ENCODE measurements around the gene ELANE.
"Not testable (repeated sequence)": the region's sequence is repeated elsewhere in the genome, so short reads cannot be mapped to it uniquely, and the experiment has no call there.

Gene ELANE

DNA sequence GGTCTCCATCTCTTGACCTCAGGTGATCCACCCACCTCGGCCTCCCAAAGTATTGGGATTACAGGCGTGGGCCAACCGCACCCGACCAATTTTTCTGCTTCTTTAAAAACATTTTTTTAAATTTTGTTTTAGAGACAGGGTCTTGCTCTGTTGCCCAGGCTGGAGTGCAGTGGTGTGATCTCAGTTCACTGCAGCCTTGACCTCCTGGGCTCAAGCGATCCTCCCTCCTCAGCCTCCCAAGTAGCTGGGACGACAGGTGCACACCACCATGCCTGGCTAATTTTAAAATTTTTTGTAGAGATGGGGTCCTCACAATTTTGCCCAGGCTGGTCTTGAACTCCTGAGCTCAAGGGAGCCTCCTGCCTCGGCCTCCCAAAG is 9.3 kb upstream of the ELANE start:
- not testable (repeated sequence) for DNase-seq (ENCODE audit: low read depth in 3 of 3)

DNA sequence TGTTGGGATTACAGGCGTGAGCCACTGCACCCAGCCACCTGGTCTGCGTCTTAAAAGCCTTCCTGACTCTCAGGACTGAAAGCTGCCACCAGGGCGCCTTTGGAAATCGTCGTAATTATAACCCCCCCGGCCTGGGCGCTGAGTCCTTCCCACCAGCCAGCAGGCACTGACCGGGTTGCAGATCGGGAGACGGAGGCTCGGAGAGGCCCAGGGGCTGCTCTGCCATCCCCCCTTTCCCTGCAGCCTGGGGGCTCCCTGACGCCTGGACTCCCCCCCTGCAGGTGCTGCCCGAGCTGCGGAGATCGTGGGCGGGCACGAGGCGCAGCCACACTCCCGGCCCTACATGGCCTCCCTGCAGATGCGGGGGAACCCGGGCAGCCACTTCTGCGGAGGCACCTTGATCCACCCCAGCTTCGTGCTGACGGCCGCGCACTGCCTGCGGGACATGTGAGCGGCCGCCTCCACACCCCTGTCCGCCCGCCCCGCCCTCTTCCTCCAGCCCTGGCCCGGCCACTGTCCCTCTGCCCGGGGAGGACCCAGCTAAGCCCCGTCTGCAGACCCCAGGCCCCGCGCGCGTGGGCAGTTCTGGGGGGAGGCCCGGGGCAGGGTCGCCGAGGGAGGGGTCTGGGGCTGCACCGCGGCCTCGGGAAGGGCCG is 8.8 kb upstream of the ELANE start:
- DNase-seq (ENCODE audit: low read depth in 3 of 3): no peak

DNA sequence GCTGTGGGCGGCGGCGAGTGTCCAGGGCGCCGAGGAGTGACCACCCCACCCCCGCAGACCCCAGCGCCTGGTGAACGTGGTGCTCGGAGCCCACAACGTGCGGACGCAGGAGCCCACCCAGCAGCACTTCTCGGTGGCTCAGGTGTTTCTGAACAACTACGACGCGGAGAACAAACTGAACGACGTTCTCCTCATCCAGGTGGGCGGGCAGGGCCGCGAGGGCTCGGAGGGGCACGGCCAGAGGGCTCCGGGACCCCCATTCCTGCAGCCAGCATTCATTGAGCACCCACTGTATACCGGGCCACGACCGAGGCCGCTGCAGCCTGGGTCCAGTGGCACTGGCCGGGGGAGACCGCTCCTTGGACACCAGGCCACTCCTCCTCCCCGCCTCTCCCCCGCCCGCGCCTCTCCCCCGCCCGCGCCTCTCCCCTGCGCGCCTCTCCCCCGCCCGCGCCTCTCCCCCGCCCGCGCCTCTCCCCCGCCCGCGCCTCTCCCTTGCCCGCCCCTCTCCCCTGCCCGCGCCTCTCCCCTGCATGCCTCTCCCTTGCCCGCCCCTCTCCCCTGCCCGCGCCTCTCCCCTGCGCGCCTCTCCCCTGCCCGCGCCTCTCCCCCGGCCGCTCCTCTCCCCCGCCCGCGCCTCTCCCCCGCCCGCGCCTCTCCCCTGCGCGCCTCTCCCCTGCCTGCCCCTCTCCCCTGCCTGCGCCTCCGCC is 8.1 kb upstream of the ELANE start:
- DNase-seq (ENCODE audit: low read depth in 3 of 3): no peak

DNA sequence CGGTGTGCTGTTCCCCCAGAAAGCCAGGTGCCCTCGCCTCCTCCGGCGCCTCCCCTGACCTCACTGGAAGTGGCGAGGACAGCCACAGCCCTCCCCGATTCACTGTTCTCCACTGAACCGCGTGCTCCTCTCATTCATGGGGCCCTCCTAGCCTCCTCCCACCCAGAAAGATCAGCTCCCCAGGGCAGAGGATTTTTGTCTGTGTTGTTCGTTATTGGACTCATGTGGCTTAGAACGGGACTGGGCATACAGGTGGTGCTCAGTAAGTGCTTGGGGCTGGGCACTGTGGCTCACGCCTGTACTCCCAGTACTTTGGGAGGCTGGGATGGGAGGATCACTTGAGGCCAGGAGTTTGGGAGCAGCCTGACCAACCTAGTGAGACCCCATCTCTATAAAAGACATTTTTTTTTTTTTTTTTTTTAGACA is 7.5 kb upstream of the ELANE start:
- no peak for DNase-seq (ENCODE audit: low read depth in 3 of 3)

DNA sequence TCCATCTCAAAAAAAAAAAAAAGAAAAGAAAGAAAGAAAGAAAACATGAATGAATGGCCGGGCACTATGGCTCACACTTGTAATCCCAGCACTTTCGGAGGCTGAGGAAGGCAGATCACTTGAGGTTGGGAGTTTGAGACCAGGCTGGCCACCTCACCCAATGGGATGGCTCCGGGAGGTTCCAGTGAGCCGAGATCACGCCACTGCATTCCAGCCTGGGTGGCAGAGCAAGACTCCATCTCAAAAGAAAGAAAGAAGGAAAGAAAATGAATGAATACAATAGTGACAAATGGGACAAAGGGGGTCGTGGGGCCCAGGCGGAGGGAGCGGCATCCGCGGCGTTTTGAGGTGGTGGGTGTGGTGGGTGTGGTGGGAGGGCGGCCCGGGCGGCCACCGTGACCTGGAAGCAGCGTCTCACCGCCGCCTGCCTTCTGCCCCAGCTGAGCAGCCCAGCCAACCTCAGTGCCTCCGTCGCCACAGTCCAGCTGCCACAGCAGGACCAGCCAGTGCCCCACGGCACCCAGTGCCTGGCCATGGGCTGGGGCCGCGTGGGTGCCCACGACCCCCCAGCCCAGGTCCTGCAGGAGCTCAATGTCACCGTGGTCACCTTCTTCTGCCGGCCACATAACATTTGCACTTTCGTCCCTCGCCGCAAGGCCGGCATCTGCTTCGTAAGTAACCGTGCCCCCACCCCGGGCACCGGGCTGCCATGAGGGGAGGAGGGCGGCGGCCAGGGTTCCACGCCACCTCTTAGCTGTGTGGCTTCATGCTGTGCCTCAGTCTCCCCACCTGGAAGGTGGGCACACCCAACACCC is 6.2 kb upstream of the ELANE start:
- no peak for DNase-seq (ENCODE audit: low read depth in 3 of 3)

DNA sequence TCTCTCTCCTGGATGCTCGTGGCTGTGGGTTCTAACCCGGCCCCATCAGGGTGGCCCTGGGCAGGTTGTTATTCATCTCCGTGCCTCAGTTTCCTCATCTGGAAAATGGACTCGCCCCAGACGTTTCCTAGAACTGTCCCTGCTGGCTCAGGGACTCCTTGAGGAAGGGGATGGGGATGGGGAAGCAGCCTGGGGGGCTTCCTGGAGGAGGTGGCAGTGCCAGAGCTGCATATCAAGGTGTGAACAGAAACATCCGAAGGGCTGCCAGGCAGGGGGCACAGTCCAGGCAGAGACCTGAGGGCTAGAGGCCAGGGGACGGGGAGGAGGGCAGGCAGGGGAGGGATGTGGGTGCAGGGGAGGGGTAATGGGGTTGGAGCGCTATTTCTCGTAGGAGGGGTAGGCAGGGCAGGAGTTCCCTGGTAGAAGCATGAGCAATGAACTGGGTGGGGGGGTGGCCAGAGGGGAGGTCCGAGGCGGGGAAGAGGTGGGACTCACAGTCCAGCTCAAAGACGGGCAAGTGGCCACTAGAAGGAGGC is 3.6 kb upstream of the ELANE start:
- DNase-seq (ENCODE audit: low read depth in 3 of 3): no peak

DNA sequence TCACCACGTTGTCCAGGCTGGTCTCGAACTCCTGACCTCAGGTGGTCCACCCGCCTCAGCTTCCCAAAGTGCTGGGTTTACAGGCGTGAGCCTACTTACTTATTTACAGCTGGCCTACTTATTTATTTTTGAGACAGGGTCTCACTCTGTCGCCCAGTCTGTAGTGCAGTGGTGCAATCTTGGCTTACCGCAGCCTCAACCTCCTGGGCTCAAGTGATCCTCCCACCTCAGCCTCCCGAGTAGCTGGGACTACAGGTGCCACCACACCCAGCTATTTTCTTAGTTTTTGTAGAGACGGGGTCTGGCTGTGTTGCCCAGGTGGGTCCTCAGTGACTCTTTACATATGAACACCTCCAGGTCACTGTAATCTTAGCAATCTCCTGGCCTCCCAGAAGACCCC is 2.9 kb upstream of the ELANE start:
- DNase-seq (ENCODE audit: low read depth in 3 of 3): not testable (repeated sequence)

DNA sequence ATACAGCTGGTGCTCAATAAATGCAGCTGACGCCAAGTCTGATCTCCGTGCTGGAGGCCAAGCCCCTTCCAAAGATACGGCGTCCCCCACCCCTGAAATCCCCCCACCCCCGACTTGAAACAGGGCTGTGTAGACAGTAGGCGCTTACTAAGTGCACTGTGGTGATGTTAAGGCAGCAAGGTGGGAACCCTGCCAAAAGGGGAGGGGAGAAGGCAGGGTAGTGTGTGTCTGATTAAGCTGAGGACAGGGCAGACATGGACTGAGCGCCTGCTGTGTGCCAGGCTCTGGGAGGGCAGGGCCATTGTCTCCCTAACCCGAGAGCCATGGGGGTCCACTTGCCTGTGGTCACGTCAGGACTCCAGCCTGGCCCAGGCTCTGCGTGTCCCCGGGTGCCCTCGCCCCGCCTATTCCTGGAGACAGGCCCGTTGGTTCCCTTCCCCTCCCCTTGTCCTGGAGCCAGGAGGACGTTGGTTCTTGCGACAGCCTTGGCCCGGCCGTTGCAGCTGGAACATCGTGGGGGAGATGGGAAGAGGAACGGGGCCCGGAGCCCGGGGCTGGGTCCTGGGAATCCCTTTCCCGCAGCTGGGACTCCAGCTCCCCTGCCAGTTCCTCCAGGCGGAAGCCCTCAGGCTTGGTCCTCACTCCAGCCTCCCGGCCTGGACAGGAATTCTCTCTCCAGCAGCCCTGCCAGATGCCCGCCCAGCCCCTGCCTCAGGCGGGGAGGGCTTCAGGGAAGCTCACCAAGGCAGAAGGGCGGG is 1.7 kb upstream of the ELANE start:
- no peak for DNase-seq (ENCODE audit: low read depth in 3 of 3)

DNA sequence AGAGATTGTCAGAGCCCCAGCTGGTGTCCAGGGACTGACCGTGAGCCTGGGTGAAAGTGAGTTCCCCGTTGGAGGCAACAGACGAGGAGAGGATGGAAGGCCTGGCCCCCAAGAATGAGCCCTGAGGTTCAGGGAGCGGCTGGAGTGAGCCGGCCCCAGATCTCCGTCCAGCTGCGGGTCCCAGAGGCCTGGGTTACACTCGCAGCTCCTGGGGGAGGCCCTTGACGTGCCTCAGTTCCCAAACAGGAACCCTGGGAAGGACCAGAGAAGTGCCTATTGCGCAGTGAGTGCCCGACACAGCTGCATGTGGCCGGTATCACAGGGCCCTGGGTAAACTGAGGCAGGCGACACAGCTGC is 1.1 kb upstream of the ELANE start:
- no peak for DNase-seq (ENCODE audit: low read depth in 3 of 3)

DNA sequence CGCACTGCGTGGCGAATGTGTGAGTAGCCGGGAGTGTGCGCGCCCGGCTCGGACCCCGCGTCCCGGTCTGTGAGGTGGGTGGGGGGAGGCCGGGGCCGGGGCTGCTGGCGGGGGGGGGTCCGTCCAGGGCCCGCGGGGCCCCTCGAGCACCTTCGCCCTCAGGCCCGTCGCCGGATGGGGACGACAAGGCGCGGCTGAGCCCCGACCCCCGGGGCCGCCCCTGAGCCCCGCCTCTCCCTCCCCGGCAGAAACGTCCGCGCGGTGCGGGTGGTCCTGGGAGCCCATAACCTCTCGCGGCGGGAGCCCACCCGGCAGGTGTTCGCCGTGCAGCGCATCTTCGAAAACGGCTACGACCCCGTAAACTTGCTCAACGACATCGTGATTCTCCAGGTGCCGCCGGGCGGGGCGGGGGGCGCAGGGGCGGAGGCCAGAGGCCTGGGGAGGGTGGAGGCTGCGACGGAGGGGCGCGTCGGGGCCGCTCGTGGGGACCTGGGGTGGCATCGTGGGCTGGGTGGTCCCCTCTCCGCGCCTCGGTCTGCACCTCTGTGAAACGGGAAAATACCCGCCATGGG is 997 bp downstream of the ELANE start:
- DNase-seq (ENCODE audit: low read depth in 3 of 3): no peak

DNA sequence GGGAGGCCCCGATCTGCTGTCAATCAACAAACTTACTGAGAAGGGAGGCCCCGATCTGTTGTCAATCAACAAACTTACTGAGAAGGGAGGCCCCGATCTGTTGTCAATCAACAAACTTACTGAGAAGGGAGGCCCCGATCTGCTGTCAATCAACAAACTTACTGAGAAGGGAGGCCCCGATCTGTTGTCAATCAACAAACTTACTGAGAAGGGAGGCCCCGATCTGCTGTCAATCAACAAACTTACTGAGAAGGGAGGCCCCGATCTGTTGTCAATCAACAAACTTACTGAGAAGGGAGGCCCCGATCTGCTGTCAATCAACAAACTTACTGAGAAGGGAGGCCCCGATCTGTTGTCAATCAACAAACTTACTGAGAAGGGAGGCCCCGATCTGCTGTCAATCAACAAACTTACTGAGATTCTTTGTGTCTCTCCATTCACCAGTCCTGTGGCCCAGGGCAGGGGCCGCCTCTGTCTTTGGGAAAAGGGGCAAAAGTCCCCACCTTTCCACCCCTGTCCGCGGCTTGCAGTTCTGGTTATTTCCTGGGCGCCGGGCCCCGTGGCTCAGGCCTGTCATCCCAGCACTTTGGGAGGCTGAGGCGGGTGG is 1.6 kb downstream of the ELANE start:
- not testable (repeated sequence) for DNase-seq (ENCODE audit: low read depth in 3 of 3)

DNA sequence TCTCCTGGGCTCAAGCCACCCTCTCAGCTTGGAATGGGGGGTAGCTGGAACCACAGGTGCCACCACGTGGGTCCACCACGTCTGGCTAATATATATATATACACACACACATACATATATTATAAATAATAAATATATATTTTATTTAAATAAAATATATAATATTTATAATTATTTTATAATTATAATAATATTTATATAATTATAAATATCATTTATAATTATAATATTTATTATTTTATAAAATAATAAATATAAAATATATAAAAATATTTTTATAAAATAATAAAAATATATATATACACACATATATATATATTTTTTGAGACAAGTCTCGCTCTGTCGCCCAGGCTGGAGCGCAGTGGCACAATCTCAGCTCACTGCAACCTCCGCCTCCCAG is 2.4 kb downstream of the ELANE start:
- DNase-seq (ENCODE audit: low read depth in 3 of 3): no peak

DNA sequence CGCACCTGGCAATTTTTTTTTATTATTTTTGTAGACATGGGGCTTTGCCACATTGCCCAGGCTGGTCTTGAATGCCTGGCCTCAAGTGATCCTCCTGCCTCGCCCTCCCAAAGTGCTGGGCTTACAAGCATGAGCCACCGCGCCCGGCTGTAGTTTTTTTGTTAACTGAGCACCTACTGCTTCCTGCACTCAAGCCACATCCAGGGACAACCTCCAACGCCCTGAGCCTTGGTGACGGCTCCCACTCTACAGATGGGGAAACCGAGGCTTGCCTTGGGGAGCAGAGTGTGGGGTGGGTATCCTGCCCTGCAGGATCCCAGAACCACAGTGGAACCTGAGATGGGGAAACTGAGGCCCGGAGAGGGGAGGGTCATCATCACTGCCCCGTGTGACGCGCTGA is 3.0 kb downstream of the ELANE start:
- no peak for DNase-seq (ENCODE audit: low read depth in 3 of 3)

DNA sequence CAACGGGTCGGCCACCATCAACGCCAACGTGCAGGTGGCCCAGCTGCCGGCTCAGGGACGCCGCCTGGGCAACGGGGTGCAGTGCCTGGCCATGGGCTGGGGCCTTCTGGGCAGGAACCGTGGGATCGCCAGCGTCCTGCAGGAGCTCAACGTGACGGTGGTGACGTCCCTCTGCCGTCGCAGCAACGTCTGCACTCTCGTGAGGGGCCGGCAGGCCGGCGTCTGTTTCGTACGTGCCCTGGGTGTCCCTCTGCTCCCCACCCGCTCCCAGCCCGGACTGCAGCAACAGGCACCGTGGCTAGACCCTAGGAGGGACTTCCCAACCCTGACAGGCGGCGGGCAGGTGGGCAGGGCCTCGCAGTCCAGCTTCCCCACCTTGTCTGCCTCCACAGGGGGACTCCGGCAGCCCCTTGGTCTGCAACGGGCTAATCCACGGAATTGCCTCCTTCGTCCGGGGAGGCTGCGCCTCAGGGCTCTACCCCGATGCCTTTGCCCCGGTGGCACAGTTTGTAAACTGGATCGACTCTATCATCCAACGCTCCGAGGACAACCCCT is 3.5 kb downstream of the ELANE start:
- no peak for DNase-seq (ENCODE audit: low read depth in 3 of 3)

DNA sequence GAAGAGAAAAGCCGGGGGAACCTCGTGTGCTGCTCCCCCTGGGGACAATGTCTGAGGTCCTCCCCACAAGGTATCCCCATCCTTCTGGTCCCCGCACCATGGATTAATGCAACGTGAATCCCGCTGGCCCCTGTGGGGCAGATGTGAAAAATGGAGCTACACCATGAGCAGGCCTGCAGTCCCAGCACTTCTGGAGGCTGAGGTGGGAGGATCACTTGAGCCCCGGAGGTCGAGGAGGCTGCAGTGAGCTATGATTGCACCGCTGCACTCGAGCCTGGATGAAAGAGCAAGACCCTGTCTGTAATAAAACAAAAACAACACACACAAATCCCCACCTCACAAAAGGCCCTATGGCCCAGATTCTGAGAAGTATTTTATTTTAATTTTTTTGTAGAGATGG is 6.2 kb downstream of the ELANE start:
- no peak for DNase-seq (ENCODE audit: low read depth in 3 of 3)

DNA sequence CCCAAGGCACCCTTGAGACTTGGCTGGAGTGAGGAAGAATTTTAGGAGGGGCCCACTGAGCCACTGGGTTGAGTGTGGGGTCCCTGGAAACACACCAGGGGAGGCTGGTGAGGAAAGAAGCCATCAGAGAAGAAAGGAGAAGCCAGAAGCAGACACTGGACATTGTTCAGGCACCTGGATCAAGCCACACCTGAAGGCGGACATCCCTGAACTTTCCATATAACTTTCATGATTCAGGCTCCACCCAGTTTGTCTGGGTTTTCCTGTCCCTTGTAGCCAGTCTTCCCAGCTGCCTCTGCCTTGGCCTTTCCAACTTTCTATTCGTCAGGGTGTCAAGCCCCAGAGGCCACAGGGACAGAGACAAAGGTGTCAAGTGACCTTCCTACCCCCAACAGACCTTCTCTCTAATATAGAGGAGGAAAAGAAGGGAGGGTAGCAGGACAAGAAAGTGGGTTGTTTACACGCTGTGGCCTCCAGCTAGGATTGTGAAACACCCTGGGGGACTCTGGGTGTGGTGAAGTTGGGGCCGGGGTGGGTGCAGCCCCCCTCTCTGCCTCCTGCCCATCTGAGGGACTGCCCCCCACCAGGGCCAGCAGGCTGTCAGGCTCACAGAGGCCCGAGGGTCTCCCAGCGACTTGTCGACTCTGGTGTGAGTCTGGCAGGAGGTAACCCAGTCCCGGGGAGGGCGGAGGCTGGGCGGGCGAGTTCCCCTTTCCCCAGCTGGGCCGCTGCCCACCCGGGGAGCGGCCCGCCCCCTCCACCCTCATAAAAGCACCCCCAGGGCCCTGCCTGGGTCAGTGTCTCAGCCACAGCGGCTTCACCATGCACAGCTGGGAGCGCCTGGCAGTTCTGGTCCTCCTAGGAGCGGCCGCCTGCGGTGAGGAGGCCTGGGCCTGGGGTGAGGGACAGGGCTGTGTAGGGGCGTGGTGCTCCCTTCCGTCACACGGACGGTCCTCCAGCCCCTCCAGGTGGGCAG is 7.1 kb downstream of the ELANE start, which contains the start of gene CFD:
Gene CFD, plus strand, starts transcription at position 797 of the 976 bp plus-strand sequence. Its CDS starts 26 bp downstream, at position 823.
- no peak for DNase-seq (ENCODE audit: low read depth in 3 of 3)

DNA sequence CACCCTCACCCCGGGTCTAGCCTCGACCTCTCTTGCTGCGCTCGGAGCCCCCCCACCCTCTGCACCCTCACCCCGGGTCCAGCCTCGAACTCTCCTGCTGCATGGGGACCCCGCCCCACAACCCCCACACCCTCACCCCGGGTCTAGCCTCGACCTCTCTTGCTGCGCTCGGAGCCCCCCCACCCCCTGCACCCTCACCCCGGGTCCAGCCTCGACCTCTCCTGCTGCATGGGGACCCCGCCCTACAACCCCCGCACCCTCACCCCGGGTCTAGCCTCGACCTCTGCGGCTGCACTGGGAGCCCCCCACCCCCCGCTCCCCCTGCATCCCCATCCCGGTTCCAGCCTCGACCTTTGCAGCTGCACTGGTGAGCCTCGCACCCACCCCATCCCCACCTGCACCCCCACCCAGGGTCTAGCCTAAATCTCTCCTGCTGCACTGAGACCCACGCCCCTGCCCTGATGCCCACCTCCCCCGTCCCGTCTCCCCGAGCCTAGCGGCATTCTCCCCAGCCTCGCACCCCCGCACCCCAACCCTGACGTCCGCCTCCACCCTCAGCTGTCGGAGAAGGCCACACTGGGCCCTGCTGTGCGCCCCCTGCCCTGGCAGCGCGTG is 9.1 kb downstream of the ELANE start:
- no peak for DNase-seq (ENCODE audit: low read depth in 3 of 3)

DNA sequence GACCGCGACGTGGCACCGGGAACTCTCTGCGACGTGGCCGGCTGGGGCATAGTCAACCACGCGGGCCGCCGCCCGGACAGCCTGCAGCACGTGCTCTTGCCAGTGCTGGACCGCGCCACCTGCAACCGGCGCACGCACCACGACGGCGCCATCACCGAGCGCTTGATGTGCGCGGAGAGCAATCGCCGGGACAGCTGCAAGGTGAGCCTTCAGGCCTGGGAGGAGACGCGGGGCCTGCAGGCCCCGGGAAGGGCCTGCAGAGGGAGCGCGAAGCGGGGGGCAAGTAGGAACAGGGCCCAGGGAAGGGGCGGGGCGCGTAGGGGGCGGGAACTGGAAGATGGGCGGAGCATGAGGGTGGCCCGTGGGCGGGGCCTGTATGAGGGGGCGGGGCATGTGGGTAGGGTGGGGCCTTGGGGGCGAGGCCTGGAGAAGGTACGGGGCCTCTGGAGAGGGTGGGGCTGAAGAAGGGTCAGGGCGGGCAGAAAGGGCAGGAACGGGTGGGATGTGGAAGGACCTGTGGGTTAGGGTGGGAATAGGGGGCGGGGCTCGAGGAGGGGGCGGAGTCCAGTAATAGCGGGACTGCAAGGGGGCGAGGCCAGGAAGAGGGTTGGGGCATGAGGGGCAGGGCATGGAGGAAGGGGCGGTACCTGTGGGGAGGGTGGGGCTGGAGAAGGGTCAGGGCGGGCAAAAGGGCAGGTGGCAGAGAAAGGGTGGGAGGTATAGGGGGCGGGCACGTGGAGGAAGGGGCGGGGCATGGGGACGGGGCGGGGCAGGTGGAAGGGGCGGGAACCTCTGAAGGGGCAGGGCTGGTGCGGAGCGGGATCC is 9.9 kb downstream of the ELANE start:
- DNase-seq (ENCODE audit: low read depth in 3 of 3): peak; percentile 27 to 70 (median 48)

Measured in stimulated activated CD4-positive, alpha-beta T cell treated with anti-CD3 and anti-CD28 coated beads, TNF-alpha, amount 100 ng/mL, for 24 hours (primary cell).